MM.1S (cell line): ENCODE data around the gene FAHD2B.
A peak's percentile ranks its signal among the peaks of the same experiment; 100 is the strongest.
"Not testable (repeated sequence)": the region's sequence is repeated elsewhere in the genome, so short reads cannot be mapped to it uniquely, and the experiment has no call there.

Source experiments
- DNase-seq: peaks from one replicate; pipeline ENCODE4 v3.0.0-alpha.2; 2015
- H2AFZ ChIP-seq: fragments of 300-600 bp; sonication (generic); 2 replicates; pipeline ENCODE4 v1.6.0; 2016; ENCODE audit warnings: antibody characterized with exemption, low read length
- H3F3A ChIP-seq: fragments of 300-600 bp; sonication (generic); 2 replicates; pipeline ENCODE4 v1.6.1; 2016; ENCODE audit warnings: mild to moderate bottlenecking, antibody characterized with exemption, low read length, moderate library complexity, mixed read lengths; ENCODE audit not compliant: insufficient read depth
- H3K27ac ChIP-seq: fragments of 300-600 bp; sonication (generic); 2 replicates; pipeline ENCODE4 v1.5.1; 2016; ENCODE audit warnings: mild to moderate bottlenecking, low read length
- H3K27me3 ChIP-seq: fragments of 300-600 bp; sonication (generic); replicated peaks from 2 replicates; pipeline ENCODE4 v1.6.0; 2016; ENCODE audit warnings: low read length; ENCODE audit not compliant: insufficient read depth
- H3K36me3 ChIP-seq: fragments of 300-600 bp; sonication (generic); replicated peaks from 2 replicates; pipeline ENCODE4 v1.6.1; 2016; ENCODE audit warnings: mild to moderate bottlenecking, low read length, mixed read lengths; ENCODE audit not compliant: insufficient read depth
- H3K4me1 ChIP-seq: fragments of 300-600 bp; sonication (generic); 2 replicates; pipeline ENCODE4 v1.6.1; 2016; ENCODE audit warnings: low read length, mixed read lengths
- H3K4me2 ChIP-seq: fragments of 300-600 bp; sonication (generic); 2 replicates; pipeline ENCODE4 v1.6.0; 2016; ENCODE audit warnings: low read depth, low read length
- H3K4me3 ChIP-seq: fragments of 300-600 bp; sonication (generic); 2 replicates; pipeline ENCODE4 v1.5.1; 2016; ENCODE audit warnings: low read length, mixed read lengths
- H3K79me2 ChIP-seq: fragments of 300-600 bp; sonication (generic); 2 replicates; pipeline ENCODE4 v1.6.1; 2016; ENCODE audit warnings: mixed run types, low read length, mixed read lengths
- H3K9ac ChIP-seq: fragments of 300-600 bp; sonication (generic); 2 replicates; pipeline ENCODE4 v1.6.1; 2016; ENCODE audit warnings: low read length, mixed read lengths
- H3K9me2 ChIP-seq: fragments of 300-600 bp; sonication (generic); replicated peaks from 2 replicates; pipeline ENCODE4 v1.6.1; 2016; ENCODE audit warnings: mild to moderate bottlenecking, low read length, mixed read lengths; ENCODE audit not compliant: insufficient read depth
- H3K9me3 ChIP-seq: fragments of 300-600 bp; sonication (generic); replicated peaks from 2 replicates; pipeline ENCODE4 v1.6.1; 2016; ENCODE audit warnings: mild to moderate bottlenecking, low read length, mixed read lengths; ENCODE audit not compliant: insufficient read depth
- H4K20me1 ChIP-seq: fragments of 300-600 bp; sonication (generic); 2 replicates; pipeline ENCODE4 v1.6.1; 2016; ENCODE audit warnings: mild to moderate bottlenecking, low read length, moderate library complexity, mixed read lengths; ENCODE audit not compliant: insufficient read depth
- CTCF ChIP-seq: fragments of 300-600 bp; sonication (generic); IDR thresholded peaks from 2 replicates; pipeline ENCODE4 v1.5.1; 2016; ENCODE audit warnings: antibody characterized with exemption, low read length, mixed read lengths

The FAHD2B gene

GRCh38 chr2:97113050-97113881 is 18.6 kb upstream of the FAHD2B start, which contains the start of gene ANKRD36:
Gene ANKRD36, plus strand, starts transcription at chr2:97113153. Its CDS starts 587 bp downstream, at chr2:97113740.
- H3K27ac ChIP-seq = peak within 1 kb of the TSS; percentile 82
- peak; percentile 87 for DNase-seq
- not testable (repeated sequence) for H3K79me2 ChIP-seq

GRCh38 chr2:97112320-97113049 is 17.8 kb upstream of the FAHD2B start:
- peak overlapping the region; percentile 97 for H2AFZ ChIP-seq
- H3K36me3 ChIP-seq, H3K79me2 ChIP-seq, H3K9me2 ChIP-seq, H3F3A ChIP-seq, H4K20me1 ChIP-seq, H3K9me3 ChIP-seq, H3K27me3 ChIP-seq, H3K4me1 ChIP-seq: not testable (repeated sequence)
- H3K9ac ChIP-seq = peak overlapping the region; percentile 87
- H3K4me2 ChIP-seq = peak overlapping the region; percentile 99
- H3K4me3 ChIP-seq = peak overlapping the region; percentile 81
- peak; percentile 31 for DNase-seq
- peak; percentile 67; the same call in 1 of the 2 replicates for TF ChIP-seq CTCF
- H3K27ac ChIP-seq = peak overlapping the region; percentile 82; the same call in 1 of the 2 replicates

More at GRCh38 chr2:97113050-97113881, 18.6 kb upstream of the FAHD2B start, which contains the start of gene ANKRD36:
- not testable (repeated sequence) for H3K9me2 ChIP-seq, H3K9me3 ChIP-seq, H3K36me3 ChIP-seq, H3F3A ChIP-seq, H3K27me3 ChIP-seq, H4K20me1 ChIP-seq, H3K4me1 ChIP-seq
- Histone ChIP-seq H3K4me2 (peak within 1 kb of the TSS; percentile 99), H2AFZ (peak within 1 kb of the TSS; percentile 97), H3K9ac (peak within 1 kb of the TSS; percentile 87), H3K4me3 (peak within 1 kb of the TSS; percentile 81)
- TF ChIP-seq CTCF = peak; percentile 33

- H3K9me2 ChIP-seq, H2AFZ ChIP-seq, H3K27me3 ChIP-seq, H3K9me3 ChIP-seq, DNase-seq, H4K20me1 ChIP-seq, H3K4me2 ChIP-seq, H3K9ac ChIP-seq, H3K4me3 ChIP-seq, H3F3A ChIP-seq, H3K79me2 ChIP-seq, H3K4me1 ChIP-seq, H3K36me3 ChIP-seq, H3K27ac ChIP-seq: not testable (repeated sequence)
Measured at GRCh38 chr2:97111246-97111645, 16.6 kb upstream of the FAHD2B start.

- H3K4me1 ChIP-seq, H3K9me2 ChIP-seq, H3K4me2 ChIP-seq, H3K79me2 ChIP-seq, H3K27me3 ChIP-seq, H3K4me3 ChIP-seq, DNase-seq, H3F3A ChIP-seq, H3K9me3 ChIP-seq, H3K27ac ChIP-seq, H3K36me3 ChIP-seq, H2AFZ ChIP-seq, H3K9ac ChIP-seq, H4K20me1 ChIP-seq: not testable (repeated sequence)
Measured at GRCh38 chr2:97106878-97107277, 12.2 kb upstream of the FAHD2B start.

- not testable (repeated sequence) for H3K4me2 ChIP-seq, H3K79me2 ChIP-seq, H3K36me3 ChIP-seq, H3K27ac ChIP-seq, H3F3A ChIP-seq, H3K9ac ChIP-seq, H3K4me1 ChIP-seq, H3K9me3 ChIP-seq, H3K27me3 ChIP-seq, H4K20me1 ChIP-seq, DNase-seq, H2AFZ ChIP-seq, H3K9me2 ChIP-seq, H3K4me3 ChIP-seq
Measured at GRCh38 chr2:97098786-97099372, 4.2 kb upstream of the FAHD2B start.
